ENCODE measurements around the gene PPDPF. TPM values are rescaled to one million over a fixed set of nuclear protein-coding genes. Genes with fewer than 3 reads are reported as not detected.
"Not testable (repeated sequence)": the region's sequence is repeated elsewhere in the genome, so short reads cannot be mapped to it uniquely, and the experiment has no call there.

The PPDPF gene
- total RNA-seq, 1 donor from 2014 or later, result 4.1 TPM

GRCh38 chr20:63557481-63557891 is 36.9 kb downstream of the PPDPF start:
- Mint-ChIP-seq H3K27ac (peak overlapping the region; percentile 93), H3K4me3 (peak overlapping the region; percentile 71), H3K36me3 (peaks cover 2% of the 10 kb centered on the region), H3K27me3 (ENCODE audit: insufficient read depth, low read depth) (peaks cover 4% of the 10 kb centered on the region), H3K4me1 (peaks cover 10% of the 10 kb centered on the region), H3K9me3 (peaks cover 2% of the 10 kb centered on the region)
- Histone ChIP-seq H3K36me3 (no peaks in the 10 kb centered on the region), H2AFZ (replicated peaks) (no peak overlapping the region), H3K4me1 (peaks cover 12% of the 10 kb centered on the region), H3K9ac (no peak overlapping the region), H3K9me3 (ENCODE audit: low read depth) (no peaks in the 10 kb centered on the region), H3K79me2 (ENCODE audit: low read depth) (no peaks in the 10 kb centered on the region), H3K27me3 (peaks cover 9% of the 10 kb centered on the region), H3K4me3 (no peak overlapping the region), H3K27ac (no peak overlapping the region), H4K20me1 (ENCODE audit: low read depth) (no peaks in the 10 kb centered on the region), H3F3A (ENCODE audit: low read depth) (peaks cover 11% of the 10 kb centered on the region), H3K4me2 (peak overlapping the region; percentile 52)
- no peak for TF ChIP-seq CTCF (IDR thresholded peaks at IDR 0.05)
- TF ChIP-seq EZH2phosphoT487 (IDR thresholded peaks at IDR 0.05), result no peak
- TF ChIP-seq EZH2 (IDR thresholded peaks at IDR 0.05), result no peak
- no peak for DNase-seq (ENCODE audit: low spot score)

GRCh38 chr20:63558804-63559484 is 38.4 kb downstream of the PPDPF start:
- TF ChIP-seq EZH2phosphoT487 (IDR thresholded peaks at IDR 0.05) (no peak), EZH2 (IDR thresholded peaks at IDR 0.05) (no peak), CTCF (IDR thresholded peaks at IDR 0.05) (no peak)
- no peak overlapping the region for H3K27ac Mint-ChIP-seq
- H3K4me3 Mint-ChIP-seq, result no peak overlapping the region
- H3K4me2 ChIP-seq, result no peak overlapping the region
- H3K36me3 Mint-ChIP-seq, result peaks cover 2% of the 10 kb centered on the region
- no peak for DNase-seq (ENCODE audit: low spot score)
- no peaks in the 10 kb centered on the region for H3F3A ChIP-seq (ENCODE audit: low read depth)
- H3K4me1 ChIP-seq, result peaks cover 12% of the 10 kb centered on the region
- H3K79me2 ChIP-seq (ENCODE audit: low read depth), result no peaks in the 10 kb centered on the region
- peaks cover 4% of the 10 kb centered on the region for H3K27me3 Mint-ChIP-seq (ENCODE audit: insufficient read depth, low read depth)
- H3K9ac ChIP-seq, result no peak overlapping the region
- peaks cover 9% of the 10 kb centered on the region for H3K27me3 ChIP-seq
- H4K20me1 ChIP-seq (ENCODE audit: low read depth), result no peaks in the 10 kb centered on the region
- peaks cover 10% of the 10 kb centered on the region for H3K4me1 Mint-ChIP-seq
- peaks cover 2% of the 10 kb centered on the region for H3K9me3 Mint-ChIP-seq
- H2AFZ ChIP-seq (replicated peaks), result no peak overlapping the region
- no peak overlapping the region for H3K27ac ChIP-seq
- H3K36me3 ChIP-seq, result no peaks in the 10 kb centered on the region
- H3K4me3 ChIP-seq, result no peak overlapping the region
- H3K9me3 ChIP-seq (ENCODE audit: low read depth), result no peaks in the 10 kb centered on the region

GRCh38 chr20:63559485-63560332 is 39.1 kb downstream of the PPDPF start:
- not testable (repeated sequence) for H3K9ac ChIP-seq; H3K36me3 Mint-ChIP-seq; H3K9me3 Mint-ChIP-seq; H3K79me2 ChIP-seq (ENCODE audit: low read depth); DNase-seq (ENCODE audit: low spot score); H4K20me1 ChIP-seq (ENCODE audit: low read depth); H3K4me2 ChIP-seq; H2AFZ ChIP-seq (replicated peaks); H3K4me3 Mint-ChIP-seq; H3K27ac Mint-ChIP-seq; H3F3A ChIP-seq (ENCODE audit: low read depth); H3K9me3 ChIP-seq (ENCODE audit: low read depth); H3K4me1 Mint-ChIP-seq; H3K27me3 Mint-ChIP-seq (ENCODE audit: insufficient read depth, low read depth); H3K4me3 ChIP-seq; H3K36me3 ChIP-seq; H3K27me3 ChIP-seq; H3K27ac ChIP-seq
- peaks cover 12% of the 10 kb centered on the region for H3K4me1 ChIP-seq
